Measurements from ENCODE around the gene PPP3CA.
"Not testable (repeated sequence)": the region's sequence is repeated elsewhere in the genome, so short reads cannot be mapped to it uniquely, and the experiment has no call there.

PPP3CA gene

DNA sequence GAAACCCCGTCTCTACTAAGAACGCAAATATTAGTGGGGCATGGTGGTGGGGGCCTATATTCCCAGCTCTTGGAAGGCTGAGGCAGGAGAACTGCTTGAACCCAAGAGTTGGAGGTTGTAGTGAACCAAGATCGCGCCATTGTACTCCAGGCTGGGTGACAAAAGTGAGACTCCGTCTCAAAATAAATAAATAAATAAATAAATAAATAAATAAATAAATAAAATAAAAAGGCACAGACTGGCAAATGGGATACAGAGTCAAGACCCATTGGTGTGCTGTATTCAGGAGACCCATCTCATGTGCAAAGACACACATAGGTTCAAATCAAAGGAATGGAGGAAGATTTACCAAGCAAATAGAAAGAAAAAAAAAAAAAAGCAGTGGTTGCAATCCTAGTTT, 216.3 kb downstream of the PPP3CA start:
- not testable (repeated sequence) for FAIRE-seq

DNA sequence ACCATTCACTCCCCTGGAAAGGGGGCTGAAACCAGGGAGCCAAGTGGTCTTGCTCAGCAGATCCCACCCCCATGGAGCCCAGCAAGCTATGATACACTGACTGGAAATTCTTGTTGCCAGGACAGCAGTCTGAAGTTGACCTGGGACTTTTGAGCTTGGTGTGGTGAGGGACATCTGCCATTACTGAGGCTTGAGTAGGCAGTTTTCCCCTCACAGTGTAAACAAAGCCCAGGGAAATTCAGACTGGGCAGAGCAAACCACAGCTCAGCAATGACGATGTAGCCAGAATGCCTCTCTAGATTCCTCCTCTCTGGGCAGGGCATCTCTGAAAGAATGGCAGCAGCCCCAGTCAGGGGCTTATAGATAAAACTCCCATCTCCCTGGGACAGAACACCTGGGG, 218.4 kb downstream of the PPP3CA start:
- not testable (repeated sequence) for FAIRE-seq

GRCh38 chr4:101128473-101128872, 218.9 kb downstream of the PPP3CA start:
- no peak for FAIRE-seq

DNA sequence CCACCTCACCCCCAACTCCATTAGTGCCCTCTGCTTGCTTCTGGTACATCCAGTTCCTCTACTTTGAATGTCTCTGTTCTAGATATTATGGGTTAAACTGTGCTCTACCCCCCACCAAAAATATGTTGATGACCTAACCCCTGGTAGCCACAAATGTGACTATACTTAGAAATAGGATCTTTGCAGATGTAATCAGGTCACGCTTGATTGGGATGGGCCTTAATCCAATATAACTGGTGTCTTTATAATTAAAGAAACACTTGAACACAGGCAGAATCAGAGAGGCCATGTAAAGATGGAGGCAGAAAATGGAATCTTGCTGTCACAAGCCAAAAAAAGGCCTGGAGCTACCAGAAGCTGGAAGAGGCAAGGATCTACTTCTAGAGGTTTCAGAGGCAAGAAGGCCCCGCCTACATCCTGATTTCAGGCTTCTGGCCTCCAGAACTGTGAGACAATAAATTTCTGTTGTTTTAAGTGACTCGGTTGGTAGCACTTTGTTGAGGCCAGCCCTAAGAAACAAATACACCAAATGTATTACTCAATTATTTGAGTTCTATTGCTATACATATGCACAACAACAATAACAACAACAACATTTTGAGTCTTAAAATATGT, 220.0 kb downstream of the PPP3CA start:
- FAIRE-seq = no peak

GRCh38 chr4:101126059-101126458, 221.3 kb downstream of the PPP3CA start:
- FAIRE-seq = no peak

- no peak for FAIRE-seq
Observed at GRCh38 chr4:101125045-101125942, 222.0 kb downstream of the PPP3CA start.

DNA sequence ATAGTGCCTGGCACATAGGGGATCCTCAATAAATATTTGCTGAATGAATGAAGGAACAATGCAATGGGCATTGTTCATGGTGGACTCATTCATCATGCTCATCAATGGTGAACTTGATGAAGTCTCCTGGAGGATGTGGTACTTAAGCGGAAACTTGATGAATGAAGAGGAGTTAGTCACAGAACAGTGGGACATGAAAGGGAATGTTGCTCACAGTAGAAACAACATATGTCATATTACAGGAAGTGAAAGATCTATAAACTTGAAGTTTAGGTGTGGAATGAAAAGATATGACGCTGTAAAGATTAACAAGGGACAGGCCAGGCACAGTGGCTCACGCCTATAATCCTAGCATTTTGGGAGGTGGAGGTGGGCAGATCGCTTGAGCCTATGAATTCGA, 224.1 kb downstream of the PPP3CA start:
- FAIRE-seq = no peak

DNA sequence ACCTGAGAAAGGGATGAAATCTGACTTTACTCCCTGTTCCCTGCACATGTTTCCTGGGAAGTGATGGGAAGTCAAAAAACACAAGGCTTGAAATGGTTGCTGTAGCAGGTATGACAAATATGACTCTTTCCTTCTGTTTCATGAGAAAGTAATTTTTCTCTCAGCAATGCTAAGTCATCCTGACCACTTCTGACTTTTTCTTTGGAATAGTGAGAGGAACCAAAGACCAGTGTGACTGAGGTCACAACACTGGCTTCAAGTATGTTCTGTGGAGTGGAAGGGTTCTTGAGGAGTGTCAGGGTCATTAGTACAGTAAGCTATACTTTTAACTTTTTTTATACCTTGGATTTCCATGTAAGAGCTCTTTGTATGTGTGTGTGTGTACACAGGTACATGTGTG, 225.3 kb downstream of the PPP3CA start:
- no peak for FAIRE-seq

- FAIRE-seq = no peak
Observed at GRCh38 chr4:101119141-101119540, 228.2 kb downstream of the PPP3CA start.

GRCh38 chr4:101118617-101119016, 228.7 kb downstream of the PPP3CA start:
- FAIRE-seq = no peak

DNA sequence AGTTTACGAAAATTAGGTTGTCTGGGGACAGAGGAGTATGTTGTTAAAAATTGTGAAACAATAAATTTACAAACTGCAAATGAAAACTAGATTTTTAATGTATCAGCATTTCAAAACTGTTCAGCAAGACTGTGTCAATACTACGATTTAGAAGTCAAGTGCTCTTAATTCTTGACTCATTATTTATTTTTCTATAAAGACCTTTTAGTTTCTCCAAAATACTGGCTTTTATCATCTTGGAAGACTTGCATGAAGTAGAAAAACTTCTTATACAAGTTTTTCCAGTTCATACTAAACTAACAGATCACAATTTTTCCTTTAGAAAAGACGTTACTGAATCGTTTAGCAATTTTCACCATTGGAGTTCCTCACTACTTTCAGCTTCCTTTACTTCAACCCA, 231.4 kb downstream of the PPP3CA start:
- no peak for FAIRE-seq

- FAIRE-seq = no peak
Observed at GRCh38 chr4:101114936-101115372, 232.4 kb downstream of the PPP3CA start.

DNA sequence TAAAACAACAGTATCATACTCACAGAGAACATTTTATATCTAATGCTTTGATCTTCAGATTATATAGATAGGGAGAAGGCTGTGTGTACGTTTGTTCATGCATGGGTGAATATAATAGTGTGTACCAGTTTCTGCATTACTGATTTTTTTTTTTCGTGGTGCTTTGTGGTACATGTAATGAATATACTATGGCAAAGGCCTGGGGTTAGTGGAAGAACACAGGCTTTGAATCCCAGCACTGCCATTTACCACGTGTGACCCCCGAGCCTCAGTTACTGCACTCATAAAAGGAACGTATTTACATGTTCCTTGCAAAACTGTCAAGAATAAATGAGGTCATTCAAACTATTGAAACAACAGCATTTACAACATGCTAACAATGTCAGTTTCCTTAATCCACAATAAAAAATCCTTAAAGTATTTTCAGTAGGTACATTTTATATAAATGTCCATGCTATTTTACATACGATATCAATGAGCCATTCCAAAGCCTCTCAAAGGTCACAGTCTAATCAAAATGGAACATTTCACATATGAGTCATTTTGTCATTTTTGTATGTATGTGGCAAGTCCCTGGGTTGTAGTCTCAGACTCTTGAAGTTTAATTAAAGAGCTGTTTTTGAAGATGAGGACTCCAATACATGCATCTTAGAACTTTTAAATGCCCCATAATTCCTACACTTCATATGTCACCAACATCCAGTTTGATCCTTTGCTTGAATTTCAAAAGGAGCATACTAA, 242.8 kb downstream of the PPP3CA start:
- no peak for FAIRE-seq

DNA sequence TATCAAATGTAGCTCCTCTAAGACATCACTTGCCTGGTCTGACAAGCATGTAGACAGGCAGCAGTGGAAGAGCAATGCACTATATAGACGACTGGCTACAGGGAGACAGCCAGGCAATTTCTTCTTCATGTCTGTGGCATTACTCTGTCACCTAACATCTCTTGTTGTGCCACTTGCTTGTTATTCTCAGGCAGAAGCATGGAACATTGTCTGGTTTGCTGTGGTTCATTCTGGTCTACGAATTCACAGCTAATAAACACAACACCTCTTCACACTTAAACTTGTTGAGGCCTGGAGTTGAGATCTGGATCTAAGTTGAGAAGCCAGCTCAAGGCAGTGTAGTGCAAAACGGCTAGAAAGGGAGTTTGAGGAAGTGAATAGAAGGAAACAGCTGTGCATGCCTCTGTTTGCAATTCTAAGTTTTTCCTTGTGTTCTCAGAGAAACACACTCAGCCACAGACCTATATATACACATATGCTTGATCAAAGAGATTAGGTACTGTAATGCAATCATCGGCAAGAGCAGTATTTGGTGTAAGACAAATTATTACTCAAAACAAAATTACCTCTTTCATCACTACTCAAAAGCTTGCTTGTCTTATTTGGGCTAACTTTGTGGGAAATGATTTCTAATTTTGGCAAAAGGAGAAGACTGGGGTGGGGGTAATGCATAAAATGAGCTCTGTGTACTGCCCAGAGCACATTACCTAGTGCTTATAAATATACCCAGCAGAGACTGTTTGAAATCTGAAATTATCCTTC, 243.8 kb downstream of the PPP3CA start:
- no peak for FAIRE-seq

DNA sequence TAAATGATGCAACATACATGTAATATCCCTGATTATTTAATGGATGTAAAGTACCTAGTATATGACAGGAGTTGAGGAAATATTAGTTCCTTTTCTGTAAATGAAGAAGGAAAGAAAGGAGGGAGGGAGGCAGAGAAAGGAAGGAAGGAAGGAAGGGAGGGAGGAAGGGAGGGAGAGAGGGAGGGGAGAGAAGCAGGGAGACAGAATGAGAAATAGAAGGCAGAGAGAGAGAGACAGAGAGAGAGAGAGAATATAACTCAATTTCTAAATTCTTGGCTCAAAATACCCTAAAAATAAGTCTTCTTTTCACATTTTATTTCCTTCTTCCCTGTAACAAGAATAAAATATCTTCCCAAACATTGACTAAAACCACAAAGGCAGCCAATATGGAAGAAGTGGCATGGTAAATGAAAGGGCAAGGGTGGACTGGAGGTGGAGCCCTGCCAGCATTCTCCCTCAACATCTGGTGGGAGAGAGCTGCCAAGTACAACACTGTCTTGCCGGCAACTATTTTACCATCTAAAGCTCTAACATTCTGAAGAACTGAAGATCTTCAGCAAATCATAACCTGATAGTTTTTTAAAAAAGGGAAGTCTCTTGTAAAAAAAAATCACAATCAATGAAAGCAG, 245.1 kb downstream of the PPP3CA start:
- FAIRE-seq = no peak

GRCh38 chr4:101101072-101101471, 246.3 kb downstream of the PPP3CA start:
- no peak for FAIRE-seq

DNA sequence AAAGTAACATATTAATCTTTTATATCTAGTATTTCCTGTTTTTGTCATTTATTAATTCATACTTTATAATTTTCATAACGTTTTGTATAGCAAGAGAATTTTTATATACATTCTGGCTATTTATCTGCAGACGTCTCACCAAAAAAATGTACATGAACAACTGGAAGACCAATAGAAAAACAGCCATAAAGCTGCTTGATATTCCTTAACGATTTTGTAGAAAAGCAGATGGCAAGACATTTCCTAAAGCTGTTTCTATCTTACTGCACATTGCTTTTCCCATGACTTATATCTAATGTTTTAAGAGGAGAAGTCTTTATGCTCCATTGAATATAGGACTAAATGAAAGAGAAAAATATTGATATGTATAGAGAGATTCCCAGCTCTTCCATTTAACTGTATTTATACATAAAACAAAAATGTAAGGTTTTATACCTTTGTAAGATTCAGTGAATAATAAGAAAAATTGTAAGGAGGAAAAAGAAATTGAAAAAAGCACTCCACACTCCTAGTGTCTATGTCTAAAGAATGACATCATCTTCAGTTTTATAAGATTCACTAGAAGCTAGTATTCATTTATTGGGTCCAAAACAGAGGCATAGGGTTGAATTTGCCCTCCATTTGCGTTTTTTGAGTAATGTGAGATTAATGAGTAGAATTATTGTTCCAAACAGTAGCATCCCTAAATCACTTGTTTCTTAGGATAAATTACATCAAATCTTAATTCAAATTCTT, 248.5 kb downstream of the PPP3CA start:
- no peak for FAIRE-seq

DNA sequence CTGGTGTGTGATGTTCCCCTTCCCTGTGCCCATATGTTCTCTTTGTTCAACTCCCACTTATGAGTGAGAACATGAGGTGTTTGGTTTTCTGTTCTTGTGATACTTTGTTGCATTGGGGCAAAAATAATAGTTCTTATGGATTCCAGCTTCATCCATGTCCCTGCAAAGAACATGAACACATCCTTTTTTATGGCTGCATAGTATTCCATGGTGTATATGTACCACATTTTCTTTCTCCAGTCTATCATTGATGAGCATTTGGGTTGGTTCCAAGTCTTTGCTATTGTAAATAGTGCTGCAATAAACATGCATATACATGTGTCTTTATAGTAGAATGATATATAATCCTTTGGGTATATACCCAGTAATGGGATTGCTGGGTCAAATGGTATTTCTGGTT, 254.7 kb downstream of the PPP3CA start:
- FAIRE-seq = not testable (repeated sequence)

DNA sequence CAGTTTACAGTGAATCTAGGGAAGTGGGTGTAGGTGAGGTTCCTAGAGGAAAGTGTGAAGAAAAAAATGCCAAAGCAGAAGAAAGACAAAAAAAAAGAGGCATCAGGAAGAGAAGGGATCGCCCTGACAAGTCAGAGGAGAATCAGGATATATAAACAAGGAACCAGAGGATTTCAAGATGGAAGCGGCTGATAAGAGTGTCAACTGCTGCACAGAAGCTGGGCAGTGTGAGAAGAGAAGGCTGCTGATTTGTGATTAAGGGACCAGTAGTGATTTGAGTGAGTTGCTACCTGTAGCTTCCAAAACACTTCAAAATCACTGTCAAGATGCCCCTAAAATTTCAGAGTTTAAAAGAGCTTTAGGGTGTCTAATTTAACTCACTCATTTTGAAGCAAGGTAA, 258.2 kb downstream of the PPP3CA start:
- FAIRE-seq = no peak

DNA sequence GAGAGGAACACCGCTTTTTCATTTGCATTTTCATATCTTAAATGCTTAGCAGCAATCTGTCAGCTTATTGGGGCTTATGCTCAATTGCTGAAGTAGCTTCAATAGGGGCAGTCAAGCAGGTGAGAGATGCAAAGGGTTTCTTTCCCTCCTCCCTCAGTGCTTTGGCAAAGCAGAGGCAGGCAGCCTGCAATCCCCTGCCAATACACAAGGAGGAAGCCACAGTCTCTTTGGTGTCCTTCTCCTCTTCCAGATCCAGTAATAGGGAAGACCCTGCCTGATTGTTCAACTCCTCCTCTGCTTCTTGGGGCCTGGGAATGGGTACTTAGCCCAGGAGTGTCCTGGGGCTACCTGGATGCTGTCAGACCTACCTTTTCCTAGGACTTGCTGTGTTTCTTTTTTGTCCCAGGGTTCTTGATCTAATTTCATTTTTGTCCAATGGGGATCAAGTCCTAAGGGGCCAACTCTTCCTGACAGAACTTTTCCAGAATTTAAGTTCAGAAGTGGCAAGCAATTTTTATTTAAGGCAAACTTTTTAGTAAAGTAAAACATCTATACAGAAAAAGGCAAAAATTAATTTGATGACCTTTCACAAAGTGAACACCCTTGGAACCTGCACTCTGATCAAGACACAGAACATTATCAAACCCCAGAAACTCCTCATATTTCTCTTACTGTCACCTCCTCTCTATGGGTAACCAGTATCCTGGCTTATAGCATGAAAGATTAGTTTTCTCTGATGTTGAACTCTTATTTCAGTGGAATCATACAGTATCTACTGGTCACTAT, 260.3 kb downstream of the PPP3CA start:
- no peak for FAIRE-seq

- no peak for FAIRE-seq
Observed at GRCh38 chr4:101083131-101083530, 264.2 kb downstream of the PPP3CA start.

All from TTC549 (cell line).